Astrocyte (in vitro differentiated cells and primary cell): ENCODE data around the gene CABP4.

ENCODE experiments used
- EZH2 ChIP-seq: IDR thresholded peaks from 2 replicates; pipeline ENCODE4 v1.6.1; 2012; ENCODE audit warnings: mild to moderate bottlenecking, low read length, inconsistent platforms; ENCODE audit not compliant: insufficient read depth
- TF ChIP-seq, protein P1 (sequence below): IDR thresholded peaks from 2 replicates; pipeline ENCODE4 v1.5.1; 2011; ENCODE audit warnings: low read depth, mild to moderate bottlenecking, inconsistent platforms, low read length, moderate library complexity; ENCODE audit not compliant: insufficient read depth

DNA sequence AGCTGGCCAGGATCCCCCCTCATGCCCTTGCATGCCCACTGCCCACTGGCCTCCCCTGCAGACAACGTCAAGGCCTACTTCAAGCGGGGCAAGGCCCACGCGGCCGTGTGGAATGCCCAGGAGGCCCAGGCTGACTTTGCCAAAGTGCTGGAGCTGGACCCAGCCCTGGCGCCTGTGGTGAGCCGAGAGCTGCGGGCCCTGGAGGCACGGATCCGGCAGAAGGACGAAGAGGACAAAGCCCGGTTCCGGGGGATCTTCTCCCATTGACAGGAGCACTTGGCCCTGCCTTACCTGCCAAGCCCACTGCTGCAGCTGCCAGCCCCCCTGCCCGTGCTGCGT is 35.5 kb downstream of the CABP4 start:
- no peak for TF ChIP-seq EZH2
- TF ChIP-seq, protein P1, sequence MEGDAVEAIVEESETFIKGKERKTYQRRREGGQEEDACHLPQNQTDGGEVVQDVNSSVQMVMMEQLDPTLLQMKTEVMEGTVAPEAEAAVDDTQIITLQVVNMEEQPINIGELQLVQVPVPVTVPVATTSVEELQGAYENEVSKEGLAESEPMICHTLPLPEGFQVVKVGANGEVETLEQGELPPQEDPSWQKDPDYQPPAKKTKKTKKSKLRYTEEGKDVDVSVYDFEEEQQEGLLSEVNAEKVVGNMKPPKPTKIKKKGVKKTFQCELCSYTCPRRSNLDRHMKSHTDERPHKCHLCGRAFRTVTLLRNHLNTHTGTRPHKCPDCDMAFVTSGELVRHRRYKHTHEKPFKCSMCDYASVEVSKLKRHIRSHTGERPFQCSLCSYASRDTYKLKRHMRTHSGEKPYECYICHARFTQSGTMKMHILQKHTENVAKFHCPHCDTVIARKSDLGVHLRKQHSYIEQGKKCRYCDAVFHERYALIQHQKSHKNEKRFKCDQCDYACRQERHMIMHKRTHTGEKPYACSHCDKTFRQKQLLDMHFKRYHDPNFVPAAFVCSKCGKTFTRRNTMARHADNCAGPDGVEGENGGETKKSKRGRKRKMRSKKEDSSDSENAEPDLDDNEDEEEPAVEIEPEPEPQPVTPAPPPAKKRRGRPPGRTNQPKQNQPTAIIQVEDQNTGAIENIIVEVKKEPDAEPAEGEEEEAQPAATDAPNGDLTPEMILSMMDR: no peak
